ENCODE results near the gene SIK3. TPM values are rescaled to one million over a fixed set of nuclear protein-coding genes. Genes with fewer than 3 reads are reported as not detected.

Gene SIK3
- total and polyA plus RNA-seq, 4 donors = 33.8 to 61.6 (median 51.8) TPM

GRCh38 chr11:116892374-116892773 lies 205.9 kb downstream of the SIK3 start:
- WGBS (ENCODE audit: insufficient coverage) = 100% methylated on average over 1 of the region's 2 CpGs

GRCh38 chr11:116891746-116892145 lies 206.5 kb downstream of the SIK3 start:
- 96% methylated on average over 2 of the region's 2 CpGs for WGBS (ENCODE audit: insufficient coverage)
- no peak for DNase-seq (ENCODE audit: low read depth in 4 of 6, low spot score in 6 of 6)
- H3K36me3 ChIP-seq (ENCODE audit: control insufficient read depth, insufficient read depth, low read length) = peaks cover 25% of the 10 kb centered on the region
- H3K4me1 ChIP-seq (ENCODE audit: control insufficient read depth, insufficient read depth, low read length) = no peaks in the 10 kb centered on the region
- H3K27ac ChIP-seq (ENCODE audit: low read depth, low read length) = no peak overlapping the region
- no peaks in the 10 kb centered on the region for H3K27me3 ChIP-seq (ENCODE audit: control insufficient read depth, insufficient read depth, low read length)
- H3K4me3 ChIP-seq (ENCODE audit: low read depth, low read length) = no peak overlapping the region
- no peaks in the 10 kb centered on the region for H3K9me3 ChIP-seq (ENCODE audit: control insufficient read depth, insufficient read depth, low read length)

More at GRCh38 chr11:116892374-116892773, 205.9 kb downstream of the SIK3 start:
- no peaks in the 10 kb centered on the region for H3K27me3 ChIP-seq (ENCODE audit: control insufficient read depth, insufficient read depth, low read length)
- no peak for DNase-seq (ENCODE audit: low read depth in 4 of 6, low spot score in 6 of 6)
- peaks cover 26% of the 10 kb centered on the region for H3K36me3 ChIP-seq (ENCODE audit: control insufficient read depth, insufficient read depth, low read length)
- H3K4me3 ChIP-seq (ENCODE audit: low read depth, low read length) = no peak overlapping the region
- no peak overlapping the region for H3K27ac ChIP-seq (ENCODE audit: low read depth, low read length)
- no peaks in the 10 kb centered on the region for H3K9me3 ChIP-seq (ENCODE audit: control insufficient read depth, insufficient read depth, low read length)
- no peaks in the 10 kb centered on the region for H3K4me1 ChIP-seq (ENCODE audit: control insufficient read depth, insufficient read depth, low read length)

- no peak overlapping the region for H3K27ac ChIP-seq (ENCODE audit: low read depth, low read length)
- no peaks in the 10 kb centered on the region for H3K4me1 ChIP-seq (ENCODE audit: control insufficient read depth, insufficient read depth, low read length)
- no peak for DNase-seq (ENCODE audit: low read depth in 4 of 6, low spot score in 6 of 6)
- 100% methylated on average over 3 of the region's 4 CpGs for WGBS (ENCODE audit: insufficient coverage)
- peaks cover 15% of the 10 kb centered on the region for H3K36me3 ChIP-seq (ENCODE audit: control insufficient read depth, insufficient read depth, low read length)
- no peaks in the 10 kb centered on the region for H3K27me3 ChIP-seq (ENCODE audit: control insufficient read depth, insufficient read depth, low read length)
- no peaks in the 10 kb centered on the region for H3K9me3 ChIP-seq (ENCODE audit: control insufficient read depth, insufficient read depth, low read length)
- H3K4me3 ChIP-seq (ENCODE audit: low read depth, low read length) = no peak overlapping the region
Observed at GRCh38 chr11:116890607-116891006, 207.6 kb downstream of the SIK3 start.

GRCh38 chr11:116890193-116890592 lies 208.0 kb downstream of the SIK3 start:
- Histone ChIP-seq H3K27ac (ENCODE audit: low read depth, low read length) (no peak overlapping the region), H3K9me3 (ENCODE audit: control insufficient read depth, insufficient read depth, low read length) (no peaks in the 10 kb centered on the region), H3K4me1 (ENCODE audit: control insufficient read depth, insufficient read depth, low read length) (no peaks in the 10 kb centered on the region), H3K36me3 (ENCODE audit: control insufficient read depth, insufficient read depth, low read length) (peaks cover 15% of the 10 kb centered on the region), H3K4me3 (ENCODE audit: low read depth, low read length) (no peak overlapping the region), H3K27me3 (ENCODE audit: control insufficient read depth, insufficient read depth, low read length) (no peaks in the 10 kb centered on the region)
- no peak for DNase-seq (ENCODE audit: low read depth in 4 of 6, low spot score in 6 of 6)
- no CpG with 5 or more reads among the region's 2 CpGs for WGBS (ENCODE audit: insufficient coverage)

- peak overlapping the region; percentile 75 for H3K27ac ChIP-seq (ENCODE audit: low read depth, low read length)
- H3K9me3 ChIP-seq (ENCODE audit: control insufficient read depth, insufficient read depth, low read length) = no peaks in the 10 kb centered on the region
- DNase-seq (ENCODE audit: low read depth in 4 of 6, low spot score in 6 of 6) = no peak
- H3K27me3 ChIP-seq (ENCODE audit: control insufficient read depth, insufficient read depth, low read length) = no peaks in the 10 kb centered on the region
- no peak overlapping the region for H3K4me3 ChIP-seq (ENCODE audit: low read depth, low read length)
- 68% methylated on average over 2 of the region's 3 CpGs for WGBS (ENCODE audit: insufficient coverage)
- H3K4me1 ChIP-seq (ENCODE audit: control insufficient read depth, insufficient read depth, low read length) = no peaks in the 10 kb centered on the region
- peaks cover 9% of the 10 kb centered on the region for H3K36me3 ChIP-seq (ENCODE audit: control insufficient read depth, insufficient read depth, low read length)
Observed at GRCh38 chr11:116888884-116889549, 209.2 kb downstream of the SIK3 start.

- Histone ChIP-seq H3K9me3 (ENCODE audit: control insufficient read depth, insufficient read depth, low read length) (no peaks in the 10 kb centered on the region), H3K36me3 (ENCODE audit: control insufficient read depth, insufficient read depth, low read length) (peaks cover 4% of the 10 kb centered on the region), H3K27ac (ENCODE audit: low read depth, low read length) (peak overlapping the region; percentile 75), H3K4me1 (ENCODE audit: control insufficient read depth, insufficient read depth, low read length) (no peaks in the 10 kb centered on the region), H3K4me3 (ENCODE audit: low read depth, low read length) (no peak overlapping the region), H3K27me3 (ENCODE audit: control insufficient read depth, insufficient read depth, low read length) (no peaks in the 10 kb centered on the region)
- peak in 1 of 6 donors; percentile 20 for DNase-seq (ENCODE audit: low read depth in 4 of 6, low spot score in 6 of 6)
- 83% methylated on average over 5 of the region's 5 CpGs for WGBS (ENCODE audit: insufficient coverage)
Observed at GRCh38 chr11:116888024-116888423, 210.2 kb downstream of the SIK3 start.

- peak in 4 of 6 donors; percentile 21 to 84 (median 44) for DNase-seq (ENCODE audit: low read depth in 4 of 6, low spot score in 6 of 6)
- peaks cover 1% of the 10 kb centered on the region for H3K36me3 ChIP-seq (ENCODE audit: control insufficient read depth, insufficient read depth, low read length)
- no peak overlapping the region for H3K27ac ChIP-seq (ENCODE audit: low read depth, low read length)
- no peaks in the 10 kb centered on the region for H3K9me3 ChIP-seq (ENCODE audit: control insufficient read depth, insufficient read depth, low read length)
- H3K27me3 ChIP-seq (ENCODE audit: control insufficient read depth, insufficient read depth, low read length) = no peaks in the 10 kb centered on the region
- WGBS (ENCODE audit: insufficient coverage) = 0% methylated on average over 1 of the region's 5 CpGs
- H3K4me3 ChIP-seq (ENCODE audit: low read depth, low read length) = no peak overlapping the region
- H3K4me1 ChIP-seq (ENCODE audit: control insufficient read depth, insufficient read depth, low read length) = no peaks in the 10 kb centered on the region
Observed at GRCh38 chr11:116885951-116886655, 212.1 kb downstream of the SIK3 start.

- H3K4me3 ChIP-seq (ENCODE audit: low read depth, low read length) = no peak overlapping the region
- no peak overlapping the region for H3K27ac ChIP-seq (ENCODE audit: low read depth, low read length)
- no peaks in the 10 kb centered on the region for H3K36me3 ChIP-seq (ENCODE audit: control insufficient read depth, insufficient read depth, low read length)
- H3K27me3 ChIP-seq (ENCODE audit: control insufficient read depth, insufficient read depth, low read length) = no peaks in the 10 kb centered on the region
- DNase-seq (ENCODE audit: low read depth in 4 of 6, low spot score in 6 of 6) = no peak
- H3K9me3 ChIP-seq (ENCODE audit: control insufficient read depth, insufficient read depth, low read length) = no peaks in the 10 kb centered on the region
- H3K4me1 ChIP-seq (ENCODE audit: control insufficient read depth, insufficient read depth, low read length) = no peaks in the 10 kb centered on the region
Observed at GRCh38 chr11:116882386-116882785, 215.8 kb downstream of the SIK3 start.

- peaks cover 5% of the 10 kb centered on the region for H3K36me3 ChIP-seq (ENCODE audit: control insufficient read depth, insufficient read depth, low read length)
- H3K4me3 ChIP-seq (ENCODE audit: low read depth, low read length) = no peak overlapping the region
- H3K27ac ChIP-seq (ENCODE audit: low read depth, low read length) = peak overlapping the region; percentile 25
- WGBS (ENCODE audit: insufficient coverage) = 59% methylated on average over 5 of the region's 6 CpGs
- peak in 1 of 6 donors; percentile 76 for DNase-seq (ENCODE audit: low read depth in 4 of 6, low spot score in 6 of 6)
- no peaks in the 10 kb centered on the region for H3K4me1 ChIP-seq (ENCODE audit: control insufficient read depth, insufficient read depth, low read length)
- no peaks in the 10 kb centered on the region for H3K27me3 ChIP-seq (ENCODE audit: control insufficient read depth, insufficient read depth, low read length)
- no peaks in the 10 kb centered on the region for H3K9me3 ChIP-seq (ENCODE audit: control insufficient read depth, insufficient read depth, low read length)
Observed at GRCh38 chr11:116881143-116881542, 217.1 kb downstream of the SIK3 start.
